GM12864 (cell line): ENCODE results near the gene DIAPH1.
A peak's percentile ranks its signal among the peaks of the same experiment; 100 is the strongest.

Source experiments
- DNase-seq: peaks from one replicate; pipeline ENCODE4 v3.0.0-alpha.2; 2011; ENCODE audit warnings: low read depth
- H3K4me3 ChIP-seq: 2 replicates; pipeline ENCODE4 v1.5.1; 2011; ENCODE audit warnings: mild to moderate bottlenecking, low read depth, low read length, control low read depth
- TF ChIP-seq, protein P1 (sequence below): IDR thresholded peaks from 2 replicates; pipeline ENCODE4 v1.5.1; 2011; ENCODE audit warnings: low read depth, mild to moderate bottlenecking, moderate library complexity, low read length, control low read depth, inconsistent platforms; ENCODE audit errors: missing control alignments

The DIAPH1 gene

DNA sequence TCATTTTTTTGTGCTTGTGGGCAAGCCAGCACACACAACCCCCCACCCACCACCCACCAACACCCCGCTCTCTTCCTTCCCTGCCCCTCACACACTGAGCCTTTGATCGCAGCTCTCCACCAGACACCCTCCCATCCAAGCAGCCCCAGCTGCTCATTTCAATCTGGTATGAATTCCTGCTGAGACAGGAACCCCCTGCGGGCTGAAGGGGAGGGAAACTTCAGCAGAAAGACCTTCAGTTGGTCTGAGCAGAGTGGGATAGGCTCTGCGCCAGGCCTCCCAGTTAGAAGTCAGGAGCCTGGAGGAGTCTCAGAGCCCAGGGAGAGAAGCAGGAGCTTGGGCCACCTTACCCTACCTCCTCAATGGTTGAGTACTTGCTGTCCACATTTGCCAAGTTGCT, 122.8 kb downstream of the DIAPH1 start:
- TF ChIP-seq, protein P1, sequence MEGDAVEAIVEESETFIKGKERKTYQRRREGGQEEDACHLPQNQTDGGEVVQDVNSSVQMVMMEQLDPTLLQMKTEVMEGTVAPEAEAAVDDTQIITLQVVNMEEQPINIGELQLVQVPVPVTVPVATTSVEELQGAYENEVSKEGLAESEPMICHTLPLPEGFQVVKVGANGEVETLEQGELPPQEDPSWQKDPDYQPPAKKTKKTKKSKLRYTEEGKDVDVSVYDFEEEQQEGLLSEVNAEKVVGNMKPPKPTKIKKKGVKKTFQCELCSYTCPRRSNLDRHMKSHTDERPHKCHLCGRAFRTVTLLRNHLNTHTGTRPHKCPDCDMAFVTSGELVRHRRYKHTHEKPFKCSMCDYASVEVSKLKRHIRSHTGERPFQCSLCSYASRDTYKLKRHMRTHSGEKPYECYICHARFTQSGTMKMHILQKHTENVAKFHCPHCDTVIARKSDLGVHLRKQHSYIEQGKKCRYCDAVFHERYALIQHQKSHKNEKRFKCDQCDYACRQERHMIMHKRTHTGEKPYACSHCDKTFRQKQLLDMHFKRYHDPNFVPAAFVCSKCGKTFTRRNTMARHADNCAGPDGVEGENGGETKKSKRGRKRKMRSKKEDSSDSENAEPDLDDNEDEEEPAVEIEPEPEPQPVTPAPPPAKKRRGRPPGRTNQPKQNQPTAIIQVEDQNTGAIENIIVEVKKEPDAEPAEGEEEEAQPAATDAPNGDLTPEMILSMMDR = no peak
- no peak overlapping the region for H3K4me3 ChIP-seq

DNA sequence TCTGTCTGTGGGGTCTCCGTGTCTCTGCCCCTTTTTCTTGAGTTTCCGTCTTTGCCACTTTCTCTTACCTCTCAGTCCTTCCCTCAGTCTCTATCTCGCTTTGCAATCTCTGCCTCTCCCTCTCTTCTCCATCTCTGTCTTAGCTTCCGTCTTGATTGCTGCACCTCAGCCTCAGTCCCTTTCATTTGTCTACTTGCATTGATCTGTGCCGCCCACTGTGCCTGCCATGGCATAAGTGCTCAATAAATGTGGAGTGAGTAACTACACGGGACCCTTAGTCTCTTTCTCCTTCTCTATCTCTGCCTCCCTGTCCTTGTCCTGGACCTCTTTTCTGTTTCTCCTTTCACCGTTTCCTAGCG, 123.4 kb downstream of the DIAPH1 start:
- no peak for DNase-seq
- TF ChIP-seq, protein P1 = no peak

More for the DNA sequence above, 122.8 kb downstream of the DIAPH1 start:
- DNase-seq = no peak

DNA sequence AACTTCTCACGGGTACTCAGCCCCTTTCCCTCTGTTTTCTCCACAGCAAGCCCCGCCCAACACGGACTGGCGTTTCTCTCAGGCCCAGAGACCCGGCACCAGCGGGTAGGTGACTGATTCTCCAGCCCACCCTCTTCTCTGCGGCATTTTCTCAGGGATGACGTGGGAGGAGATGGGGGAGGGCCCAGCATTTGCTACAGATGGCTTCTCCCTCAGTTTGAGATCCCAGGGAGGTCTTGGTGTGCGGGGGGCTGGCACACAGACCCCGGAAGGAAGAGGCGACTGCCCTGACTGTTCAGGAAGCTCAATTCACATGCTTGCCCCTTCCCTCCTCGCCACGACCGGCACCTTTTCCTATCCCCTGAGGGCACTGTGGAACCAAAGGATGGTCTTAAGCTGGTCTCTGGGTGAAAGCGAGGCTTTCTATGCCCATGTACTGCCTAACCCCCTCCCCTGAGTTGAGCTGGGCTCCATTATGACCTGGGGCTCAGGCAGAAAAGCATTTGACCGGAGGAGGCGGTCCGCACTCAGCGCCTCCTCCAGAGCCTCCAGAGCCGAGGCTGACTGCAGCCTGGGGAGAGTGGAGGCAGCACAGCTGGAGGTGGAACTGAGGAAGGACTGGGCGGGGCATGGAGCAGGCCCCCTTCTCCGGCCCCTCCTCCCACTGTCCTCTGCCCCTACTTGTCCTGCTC, 123.9 kb downstream of the DIAPH1 start:
- no peak for DNase-seq
- no peak overlapping the region for H3K4me3 ChIP-seq
- TF ChIP-seq, protein P1 = no peak

More for the DNA sequence above, 123.4 kb downstream of the DIAPH1 start:
- no peak overlapping the region for H3K4me3 ChIP-seq

- TF ChIP-seq, protein P1 = no peak
- no peak for DNase-seq
- no peak overlapping the region for H3K4me3 ChIP-seq
These were observed 125.0 kb downstream of the DIAPH1 start for GRCh38 chr5:141493500-141494422.

GRCh38 chr5:141492168-141492885, 126.5 kb downstream of the DIAPH1 start:
- H3K4me3 ChIP-seq = peak overlapping the region; percentile 39
- no peak for DNase-seq
- TF ChIP-seq, protein P1 = no peak

DNA sequence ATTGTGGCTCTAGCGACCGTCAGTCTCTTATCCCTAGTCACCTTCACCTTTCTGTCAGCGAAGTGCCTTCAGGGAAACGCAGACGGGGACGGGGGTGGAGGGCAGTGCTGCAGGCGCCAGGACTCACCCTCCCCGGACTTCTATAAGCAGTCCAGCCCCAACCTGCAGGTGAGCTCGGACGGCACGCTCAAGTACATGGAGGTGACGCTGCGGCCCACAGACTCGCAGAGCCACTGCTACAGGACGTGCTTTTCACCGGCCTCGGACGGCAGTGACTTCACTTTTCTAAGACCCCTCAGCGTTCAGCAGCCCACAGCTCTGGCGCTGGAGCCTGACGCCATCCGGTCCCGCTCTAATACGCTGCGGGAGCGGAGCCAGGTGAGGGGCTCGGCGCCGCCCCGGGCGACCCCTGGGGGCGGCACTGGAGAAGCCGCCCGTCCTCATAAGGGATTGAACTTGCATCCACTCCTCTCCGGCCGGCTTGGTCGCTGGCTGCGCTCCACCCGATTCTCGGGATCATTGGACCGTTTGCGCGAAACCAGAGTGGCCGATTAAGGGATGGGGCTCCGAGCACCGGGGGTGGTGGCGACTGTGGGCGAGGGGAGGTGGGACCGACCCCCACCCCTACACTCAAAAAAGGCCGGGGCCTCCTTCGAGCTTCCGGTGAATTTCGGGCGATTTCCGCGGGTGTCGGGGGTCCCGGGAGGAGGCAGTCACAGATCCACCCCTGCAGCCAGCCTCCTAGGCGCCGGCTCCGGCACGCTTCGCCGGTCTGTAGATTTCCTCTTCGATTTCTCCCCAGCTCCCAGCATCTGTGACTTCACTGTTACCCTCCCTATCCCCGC, 127.3 kb downstream of the DIAPH1 start:
- TF ChIP-seq, protein P1 = no peak
- H3K4me3 ChIP-seq = peak overlapping the region; percentile 39
- DNase-seq = no peak
